Calu3 (cell line): Measurements from ENCODE around the gene PLCB2. TPM values are rescaled to one million over a fixed set of nuclear protein-coding genes. Genes with fewer than 3 reads are reported as not detected.

Experiments
- BruUV-seq: library from RNA; stranded (reverse); fragments of 400-500 nt; replicated peaks from 2 replicates; lab custom pipeline; 2021; lab: Mats Ljungman, UMichigan
- CTCF ChIA-PET: fragments of 300-600 bp; sonication (Branson Sonifier 250); formaldehyde crosslinking; loops from one replicate; lab custom pipeline; 2022; ENCODE audit warnings: antibody characterized with exemption; lab: Charles Lee
- DNase-seq: peaks from one replicate; pipeline ENCODE4 v3.0.0; 2022
- H3K27ac Mint-ChIP-seq: one replicate; pipeline ENCODE4 v1.8.0; 2022; ENCODE audit warnings: mixed read lengths; ENCODE audit not compliant: unreplicated experiment
- H3K27me3 Mint-ChIP-seq: one replicate; pipeline ENCODE4 v1.8.0; 2022; ENCODE audit warnings: mixed read lengths; ENCODE audit not compliant: unreplicated experiment
- H3K36me3 Mint-ChIP-seq: one replicate; pipeline ENCODE4 v1.8.0; 2022; ENCODE audit warnings: mild to moderate bottlenecking, moderate library complexity, mixed read lengths; ENCODE audit not compliant: insufficient read depth, unreplicated experiment
- H3K4me1 Mint-ChIP-seq: one replicate; pipeline ENCODE4 v1.8.0; 2022; ENCODE audit warnings: mild to moderate bottlenecking, low read depth, mixed read lengths; ENCODE audit not compliant: unreplicated experiment
- H3K4me3 Mint-ChIP-seq: one replicate; pipeline ENCODE4 v1.8.0; 2022; ENCODE audit warnings: mild to moderate bottlenecking, low read depth, moderate library complexity, mixed read lengths; ENCODE audit not compliant: unreplicated experiment
- H3K9me3 Mint-ChIP-seq: one replicate; pipeline ENCODE4 v1.8.0; 2022; ENCODE audit warnings: low read depth, mixed read lengths; ENCODE audit not compliant: unreplicated experiment
- CTCF ChIP-seq: fragments of 200-600 bp; IDR thresholded peaks from one replicate; pipeline ENCODE4 v1.8.0; 2022; ENCODE audit warnings: antibody characterized with exemption; ENCODE audit not compliant: unreplicated experiment
- intact Hi-C: fragments of 100-400 bp; cut with micrococcal nuclease; formaldehyde crosslinking; loops from one replicate; pipeline ENCODE4 v1.10.0; 2022; ENCODE audit not compliant: unreplicated experiment
- total RNA-seq: library from RNA; stranded (reverse); gene quantifications from 2 replicates; pipeline ENCODE4 v1.2.3, GENCODE V29; 2022

PLCB2 gene
- total RNA-seq, 1 experiment from 2014 or later = 37.3 TPM

GRCh38 chr15:40281801-40282146, 26.0 kb downstream of the PLCB2 start:
- Mint-ChIP-seq H3K27ac (no peak overlapping the region), H3K9me3 (no peaks in the 10 kb centered on the region), H3K36me3 (no peaks in the 10 kb centered on the region), H3K27me3 (no peaks in the 10 kb centered on the region), H3K4me3 (peak overlapping the region; percentile 57), H3K4me1 (no peaks in the 10 kb centered on the region)
- TF ChIP-seq CTCF = no peak
- no TSS peak for BruUV-seq
- intact Hi-C loops = no loop called here
- no peak for DNase-seq
- CTCF ChIA-PET = no interaction called here

- Mint-ChIP-seq H3K27me3 (no peaks in the 10 kb centered on the region), H3K4me3 (peak overlapping the region; percentile 28), H3K9me3 (no peaks in the 10 kb centered on the region), H3K36me3 (peaks cover under 1% of the 10 kb centered on the region), H3K27ac (no peak overlapping the region), H3K4me1 (no peaks in the 10 kb centered on the region)
- no peak for DNase-seq
- intact Hi-C loops = no loop called here
- BruUV-seq = no TSS peak
- no peak for TF ChIP-seq CTCF
- CTCF ChIA-PET = no interaction called here
Observed at GRCh38 chr15:40281057-40281800, 26.5 kb downstream of the PLCB2 start.

- H3K4me3 Mint-ChIP-seq = peak overlapping the region; percentile 28
- H3K27me3 Mint-ChIP-seq = no peaks in the 10 kb centered on the region
- intact Hi-C loops = no loop called here
- TF ChIP-seq CTCF = no peak
- BruUV-seq = no TSS peak
- CTCF ChIA-PET = interaction anchor here (1.4 kb wide), 1 partner anchor 58 kb away, joined by 11 read pairs; no protein-coding TSS in a partner anchor
- peaks cover 5% of the 10 kb centered on the region for H3K36me3 Mint-ChIP-seq
- no peak for DNase-seq
- no peaks in the 10 kb centered on the region for H3K9me3 Mint-ChIP-seq
- H3K4me1 Mint-ChIP-seq = no peaks in the 10 kb centered on the region
- no peak overlapping the region for H3K27ac Mint-ChIP-seq
Observed at GRCh38 chr15:40280260-40281056, 27.3 kb downstream of the PLCB2 start.

GRCh38 chr15:40279437-40280141, 28.1 kb downstream of the PLCB2 start:
- TF ChIP-seq CTCF = peak; percentile 46
- CTCF ChIA-PET = interaction anchor here (0.6 to 1.4 kb wide), 8 partner anchors 10 to 142 kb away, joined by 3 to 17 read pairs (median 4); partner anchors contain the start of genes INAFM2 and PLCB2
- Mint-ChIP-seq H3K9me3 (no peaks in the 10 kb centered on the region), H3K27ac (no peak overlapping the region), H3K36me3 (peaks cover 5% of the 10 kb centered on the region), H3K27me3 (no peaks in the 10 kb centered on the region), H3K4me1 (no peaks in the 10 kb centered on the region), H3K4me3 (no peak overlapping the region)
- DNase-seq = peak; percentile 80
- BruUV-seq = no TSS peak
- intact Hi-C loops = loop anchor here (1.0 to 2.0 kb wide), 2 partner anchors 31 to 143 kb away; no protein-coding TSS in a partner anchor
